ENCODE results near the gene VCP.

DNA sequence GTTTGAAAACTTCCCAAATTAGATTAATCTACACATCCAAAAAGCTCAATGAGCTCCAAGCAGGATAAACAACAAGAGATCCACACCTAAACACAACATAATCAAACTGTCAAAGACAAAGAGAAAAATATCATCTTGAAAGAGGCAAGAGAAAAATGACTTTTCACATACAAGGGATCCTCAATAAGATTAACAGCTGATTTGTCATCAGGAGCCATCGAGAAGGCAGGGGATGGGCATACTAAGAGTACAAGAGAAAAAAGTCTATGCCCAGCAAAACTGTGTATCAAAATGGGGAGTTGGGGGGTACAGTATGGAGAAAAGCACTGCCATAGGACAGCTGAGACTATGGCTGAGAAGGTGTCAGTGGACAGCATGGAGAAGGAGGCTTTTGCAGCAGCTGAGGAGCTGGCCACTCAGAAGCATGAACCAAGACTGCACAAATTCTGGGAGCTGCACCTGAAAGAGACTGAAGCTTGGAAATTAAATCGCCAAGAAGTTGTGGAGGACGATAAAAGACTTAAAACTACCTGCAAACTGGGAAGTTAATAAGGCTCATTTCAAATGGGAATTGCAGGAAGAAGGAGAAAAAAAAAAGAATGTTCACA is 62.0 kb downstream of the VCP start:
- TF ChIP-seq, protein P1, sequence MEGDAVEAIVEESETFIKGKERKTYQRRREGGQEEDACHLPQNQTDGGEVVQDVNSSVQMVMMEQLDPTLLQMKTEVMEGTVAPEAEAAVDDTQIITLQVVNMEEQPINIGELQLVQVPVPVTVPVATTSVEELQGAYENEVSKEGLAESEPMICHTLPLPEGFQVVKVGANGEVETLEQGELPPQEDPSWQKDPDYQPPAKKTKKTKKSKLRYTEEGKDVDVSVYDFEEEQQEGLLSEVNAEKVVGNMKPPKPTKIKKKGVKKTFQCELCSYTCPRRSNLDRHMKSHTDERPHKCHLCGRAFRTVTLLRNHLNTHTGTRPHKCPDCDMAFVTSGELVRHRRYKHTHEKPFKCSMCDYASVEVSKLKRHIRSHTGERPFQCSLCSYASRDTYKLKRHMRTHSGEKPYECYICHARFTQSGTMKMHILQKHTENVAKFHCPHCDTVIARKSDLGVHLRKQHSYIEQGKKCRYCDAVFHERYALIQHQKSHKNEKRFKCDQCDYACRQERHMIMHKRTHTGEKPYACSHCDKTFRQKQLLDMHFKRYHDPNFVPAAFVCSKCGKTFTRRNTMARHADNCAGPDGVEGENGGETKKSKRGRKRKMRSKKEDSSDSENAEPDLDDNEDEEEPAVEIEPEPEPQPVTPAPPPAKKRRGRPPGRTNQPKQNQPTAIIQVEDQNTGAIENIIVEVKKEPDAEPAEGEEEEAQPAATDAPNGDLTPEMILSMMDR (conservative IDR thresholded peaks at IDR 0.05; ENCODE audit: low read length) = no peak
- TF ChIP-seq EZH2phosphoT487 (IDR thresholded peaks at IDR 0.05; ENCODE audit: borderline replicate concordance) = no peak

Data from Loucy (cell line).